Neural progenitor cell (in vitro differentiated cells): ENCODE measurements around the gene SLC35E1. TPM values are rescaled to one million over a fixed set of nuclear protein-coding genes. Genes with fewer than 3 reads are reported as not detected.

Experiments
- DNase-seq: peaks from one replicate; pipeline ENCODE4 v3.0.0-alpha.2; 2016; ENCODE audit warnings: low spot score
- H2AFZ ChIP-seq: fragments of 200-600 bp; sonication (generic); replicated peaks from 2 replicates; pipeline ENCODE4 v1.6.1; 2016; ENCODE audit warnings: antibody characterized with exemption
- H3F3A ChIP-seq: fragments of 200-600 bp; sonication (generic); 2 replicates; pipeline ENCODE4 v1.6.1; 2016; ENCODE audit warnings: antibody characterized with exemption, low read depth
- H3K27ac ChIP-seq: fragments of 200-600 bp; sonication (generic); 2 replicates; pipeline ENCODE4 v1.5.1; 2016; ENCODE audit warnings: mild to moderate bottlenecking
- H3K27me3 ChIP-seq: fragments of 200-600 bp; sonication (generic); 2 replicates; pipeline ENCODE4 v1.6.1; 2016; ENCODE audit warnings: mild to moderate bottlenecking, moderate library complexity
- H3K36me3 ChIP-seq: fragments of 200-600 bp; sonication (generic); 2 replicates; pipeline ENCODE4 v1.5.1; 2016
- H3K4me1 ChIP-seq: fragments of 200-600 bp; sonication (generic); 2 replicates; pipeline ENCODE4 v1.6.1; 2016; ENCODE audit warnings: mixed run types
- H3K4me2 ChIP-seq: fragments of 200-600 bp; sonication (generic); 2 replicates; pipeline ENCODE4 v1.6.1; 2016
- H3K4me3 ChIP-seq: fragments of 200-600 bp; sonication (generic); 2 replicates; pipeline ENCODE4 v1.5.1; 2016
- H3K79me2 ChIP-seq: fragments of 200-600 bp; sonication (generic); 2 replicates; pipeline ENCODE4 v1.6.1; 2016; ENCODE audit warnings: low read depth
- H3K9ac ChIP-seq: fragments of 200-600 bp; sonication (generic); 2 replicates; pipeline ENCODE4 v1.6.1; 2016
- H3K9me3 ChIP-seq: fragments of 200-600 bp; sonication (generic); 2 replicates; pipeline ENCODE4 v1.5.1; 2016; ENCODE audit warnings: low read depth
- H4K20me1 ChIP-seq: fragments of 200-600 bp; sonication (generic); 2 replicates; pipeline ENCODE4 v1.6.1; 2016; ENCODE audit warnings: low read depth
- H3K27ac Mint-ChIP-seq: 3 replicates; pipeline ENCODE4 v1.8.0; 2021; ENCODE audit warnings: mixed read lengths
- H3K27me3 Mint-ChIP-seq: 2 replicates; pipeline ENCODE4 v1.8.0; 2022; ENCODE audit warnings: low read depth, mild to moderate bottlenecking, inconsistent platforms, moderate library complexity, mixed read lengths; ENCODE audit not compliant: insufficient read depth
- H3K36me3 Mint-ChIP-seq: 3 replicates; pipeline ENCODE4 v1.8.0; 2021; ENCODE audit warnings: mixed read lengths
- H3K4me1 Mint-ChIP-seq: 3 replicates; pipeline ENCODE4 v1.8.0; 2021; ENCODE audit warnings: mixed read lengths
- H3K4me3 Mint-ChIP-seq: 3 replicates; pipeline ENCODE4 v1.8.0; 2021; ENCODE audit warnings: mild to moderate bottlenecking, moderate library complexity, mixed read lengths
- H3K9me3 Mint-ChIP-seq: 3 replicates; pipeline ENCODE4 v1.8.0; 2020; ENCODE audit warnings: mixed read lengths
- CTCF ChIP-seq: fragments of 200-600 bp; sonication (generic); IDR thresholded peaks from 2 replicates; pipeline ENCODE4 v1.5.1; 2017; ENCODE audit warnings: antibody characterized with exemption, mild to moderate bottlenecking
- EZH2 ChIP-seq: fragments of 200-600 bp; sonication (generic); IDR thresholded peaks from 2 replicates; pipeline ENCODE4 v1.6.1; 2017; ENCODE audit warnings: antibody characterized with exemption, mild to moderate bottlenecking, moderate library complexity
- EZH2phosphoT487 ChIP-seq: fragments of 200-600 bp; sonication (generic); IDR thresholded peaks from 2 replicates; pipeline ENCODE4 v1.6.1; 2017; ENCODE audit warnings: antibody characterized with exemption
- total RNA-seq: library from RNA; depleted of rRNA; stranded (reverse); fragments of >200 nt; gene quantifications from 2 replicates; pipeline ENCODE4 v1.2.3, GENCODE V29; 2015; ENCODE audit warnings: low replicate concordance

SLC35E1 gene
- total RNA-seq, 1 donor from 2014 or later = 16.4 TPM

DNA sequence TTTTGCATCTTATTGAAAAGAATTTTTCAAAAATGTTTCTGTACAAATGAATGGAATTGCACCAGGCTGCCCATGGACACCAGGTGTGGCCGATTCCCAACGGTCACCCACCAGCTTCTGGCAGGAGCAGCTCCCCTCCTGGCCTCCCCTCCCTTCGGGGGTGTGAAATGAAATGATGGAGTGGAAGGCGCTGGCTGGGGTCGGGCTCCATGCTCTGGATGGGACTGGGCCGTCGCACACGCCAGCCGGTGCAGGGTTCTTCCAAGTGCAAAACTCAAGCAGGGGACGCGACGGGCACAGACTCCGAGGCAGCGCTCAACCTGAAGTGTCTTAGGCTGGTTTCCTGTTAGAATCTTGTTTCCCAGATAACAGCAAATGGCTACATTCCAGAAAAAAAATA, 54.2 kb downstream of the SLC35E1 start:
- Histone ChIP-seq H3F3A (no peaks in the 10 kb centered on the region), H3K4me2 (no peak overlapping the region), H3K36me3 (no peaks in the 10 kb centered on the region), H2AFZ (no peak overlapping the region), H3K4me1 (no peaks in the 10 kb centered on the region), H4K20me1 (peaks cover 5% of the 10 kb centered on the region), H3K9me3 (no peaks in the 10 kb centered on the region), H3K9ac (no peak overlapping the region), H3K27ac (no peak overlapping the region), H3K4me3 (no peak overlapping the region), H3K27me3 (no peaks in the 10 kb centered on the region), H3K79me2 (no peaks in the 10 kb centered on the region)
- H3K27ac Mint-ChIP-seq = no peak overlapping the region
- DNase-seq = no peak
- H3K4me3 Mint-ChIP-seq = no peak overlapping the region
- H3K9me3 Mint-ChIP-seq = no peaks in the 10 kb centered on the region
- H3K36me3 Mint-ChIP-seq = peaks cover 25% of the 10 kb centered on the region
- H3K27me3 Mint-ChIP-seq = peaks cover 2% of the 10 kb centered on the region
- H3K4me1 Mint-ChIP-seq = no peaks in the 10 kb centered on the region
- TF ChIP-seq EZH2phosphoT487 (no peak), CTCF (no peak), EZH2 (no peak)

- H3K9ac ChIP-seq = no peak overlapping the region
- no peaks in the 10 kb centered on the region for H3K36me3 ChIP-seq
- no peaks in the 10 kb centered on the region for H3K27me3 ChIP-seq
- no peak for DNase-seq
- H3K27me3 Mint-ChIP-seq = peaks cover 2% of the 10 kb centered on the region
- no peaks in the 10 kb centered on the region for H3K9me3 Mint-ChIP-seq
- no peak for TF ChIP-seq CTCF
- TF ChIP-seq EZH2phosphoT487 = no peak
- TF ChIP-seq EZH2 = no peak
- no peaks in the 10 kb centered on the region for H3K4me1 ChIP-seq
- H3K27ac Mint-ChIP-seq = no peak overlapping the region
- no peaks in the 10 kb centered on the region for H3K79me2 ChIP-seq
- H3K4me2 ChIP-seq = no peak overlapping the region
- no peak overlapping the region for H3K27ac ChIP-seq
- no peak overlapping the region for H2AFZ ChIP-seq
- no peaks in the 10 kb centered on the region for H3F3A ChIP-seq
- H4K20me1 ChIP-seq = peaks cover 5% of the 10 kb centered on the region
- H3K4me3 ChIP-seq = no peak overlapping the region
- peaks cover 27% of the 10 kb centered on the region for H3K36me3 Mint-ChIP-seq
- H3K4me3 Mint-ChIP-seq = no peak overlapping the region
- H3K4me1 Mint-ChIP-seq = no peaks in the 10 kb centered on the region
- no peaks in the 10 kb centered on the region for H3K9me3 ChIP-seq
Observed at GRCh38 chr19:16516923-16517610, 55.1 kb downstream of the SLC35E1 start.

DNA sequence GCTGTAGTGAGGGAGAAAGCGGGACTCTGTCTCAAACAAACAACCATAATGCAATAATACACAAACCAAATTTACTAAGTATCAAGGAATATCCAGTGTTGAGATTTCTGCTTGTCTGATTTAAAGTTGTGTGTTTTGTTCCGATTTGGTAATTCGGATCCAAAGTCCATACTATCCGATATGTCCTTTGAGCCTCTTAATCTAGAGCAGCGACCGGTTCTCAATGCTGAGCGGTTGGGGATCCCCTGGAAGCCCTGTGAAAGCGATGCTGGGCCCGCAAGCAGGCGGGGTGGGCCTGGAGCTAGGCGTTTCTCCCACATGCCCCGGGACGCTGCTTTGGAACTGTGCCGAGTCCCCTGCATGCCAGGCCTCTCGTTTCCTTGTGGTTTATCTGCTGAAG, 55.8 kb downstream of the SLC35E1 start:
- Histone ChIP-seq H3K79me2 (no peaks in the 10 kb centered on the region), H3K9me3 (no peaks in the 10 kb centered on the region), H3F3A (no peaks in the 10 kb centered on the region), H2AFZ (no peak overlapping the region), H3K9ac (no peak overlapping the region), H3K4me1 (no peaks in the 10 kb centered on the region), H3K27ac (no peak overlapping the region), H3K4me3 (no peak overlapping the region), H3K27me3 (no peaks in the 10 kb centered on the region), H4K20me1 (peaks cover 5% of the 10 kb centered on the region), H3K4me2 (no peak overlapping the region), H3K36me3 (no peaks in the 10 kb centered on the region)
- H3K9me3 Mint-ChIP-seq = no peaks in the 10 kb centered on the region
- no peak overlapping the region for H3K4me3 Mint-ChIP-seq
- TF ChIP-seq CTCF (no peak), EZH2 (no peak), EZH2phosphoT487 (no peak)
- DNase-seq = no peak
- peaks cover 2% of the 10 kb centered on the region for H3K27me3 Mint-ChIP-seq
- H3K4me1 Mint-ChIP-seq = no peaks in the 10 kb centered on the region
- H3K27ac Mint-ChIP-seq = no peak overlapping the region
- peaks cover 29% of the 10 kb centered on the region for H3K36me3 Mint-ChIP-seq
